Keratinocyte (primary cell): ENCODE results near the gene NPAS3. TPM values are rescaled to one million over a fixed set of nuclear protein-coding genes. Genes with fewer than 3 reads are reported as not detected.

Experiments used
- DNase-seq: peaks from one replicate; pipeline ENCODE4 v3.0.0-alpha.2; 2011; ENCODE audit warnings: low read depth, missing footprints, low spot score
- FAIRE-seq: peaks from 2 replicates; lab custom pipeline; 2011; peaks lifted over from hg19 to GRCh38; lab: Jason Lieb, UNC
- H2AFZ ChIP-seq: 2 replicates; pipeline ENCODE4 v1.6.0; 2012; ENCODE audit warnings: low read length, control low read depth, inconsistent platforms; ENCODE audit not compliant: control insufficient read depth
- H3K27ac ChIP-seq: 2 replicates; pipeline ENCODE4 v1.5.1; 2011; ENCODE audit warnings: low read length; ENCODE audit not compliant: control insufficient read depth, insufficient read depth
- H3K27me3 ChIP-seq: 3 replicates; pipeline ENCODE4 v1.6.0; 2011; ENCODE audit warnings: low read length; ENCODE audit not compliant: control insufficient read depth, insufficient read depth; ENCODE audit errors: extremely low read depth
- H3K36me3 ChIP-seq, 2 experiments: 2 replicates in 1 of 2; 3 replicates in 1 of 2; pipeline ENCODE4 v1.5.1; 2011; ENCODE audit warnings: low read length in 2 of 2, mild to moderate bottlenecking in 1 of 2; ENCODE audit not compliant: control insufficient read depth in 2 of 2, insufficient read depth in 2 of 2; ENCODE audit errors: extremely low read depth in 1 of 2
- H3K4me1 ChIP-seq: 3 replicates; pipeline ENCODE4 v1.5.1; 2011; ENCODE audit warnings: low read length; ENCODE audit not compliant: control insufficient read depth, insufficient read depth; ENCODE audit errors: extremely low read depth
- H3K4me2 ChIP-seq: 3 replicates; pipeline ENCODE4 v1.6.0; 2011; ENCODE audit warnings: low read depth, low read length; ENCODE audit not compliant: control insufficient read depth, insufficient read depth; ENCODE audit errors: extremely low read depth
- H3K4me3 ChIP-seq, 3 experiments: fragments of 200-600 bp in 1 of 3; sonication (generic) in 1 of 3; 2 replicates in 2 of 3; 3 replicates in 1 of 3; pipeline ENCODE4 v1.5.1; 2011 to 2016; ENCODE audit warnings: low read length in 3 of 3, mild to moderate bottlenecking in 3 of 3, control low read depth in 2 of 3, inconsistent platforms in 1 of 3, low read depth in 1 of 3, mixed read lengths in 1 of 3, mixed run types in 1 of 3, moderate library complexity in 1 of 3; ENCODE audit not compliant: control insufficient read depth in 2 of 3, insufficient read depth in 2 of 3; ENCODE audit errors: extremely low read depth in 1 of 3
- H3K79me2 ChIP-seq: 2 replicates; pipeline ENCODE4 v1.6.0; 2012; ENCODE audit warnings: low read length; ENCODE audit not compliant: control insufficient read depth, insufficient read depth
- H3K9ac ChIP-seq: 3 replicates; pipeline ENCODE4 v1.6.0; 2011; ENCODE audit warnings: low read length; ENCODE audit not compliant: control insufficient read depth, insufficient read depth; ENCODE audit errors: extremely low read depth
- H3K9me1 ChIP-seq: 3 replicates; pipeline ENCODE4 v1.6.0; 2011; ENCODE audit warnings: low read length; ENCODE audit not compliant: control insufficient read depth, insufficient read depth; ENCODE audit errors: extremely low read depth
- H3K9me3 ChIP-seq: 2 replicates; pipeline ENCODE4 v1.5.1; 2012; ENCODE audit warnings: low read depth, low read length; ENCODE audit not compliant: control insufficient read depth
- H4K20me1 ChIP-seq: 3 replicates; pipeline ENCODE4 v1.6.0; 2011; ENCODE audit warnings: low read length; ENCODE audit not compliant: control insufficient read depth, insufficient read depth; ENCODE audit errors: extremely low read depth
- EZH2 ChIP-seq: IDR thresholded peaks from one replicate; pipeline ENCODE4 v1.6.1; 2012; ENCODE audit warnings: inconsistent platforms, mild to moderate bottlenecking, low read length, moderate library complexity
- dilution Hi-C: fragments of 300-500 bp; cut with MboI; formaldehyde crosslinking; loops from one replicate; pipeline ENCODE4 v1.7.0; 2020; ENCODE audit warnings: low sequenced_read_pairs; ENCODE audit not compliant: extremely low pct_ligation_motif_present
- polyA plus RNA-seq, 5 experiments: library from polyadenylated mRNA; depleted of rRNA in 3 of 5; stranded (reverse) in 3 of 5; stranded (forward) in 1 of 5; unstranded in 1 of 5; fragments of >200 nt; gene quantifications; 1 replicate in 1 of 5; 2 replicates in 3 of 5; 3 replicates in 1 of 5; pipeline versions ENCODE4 v1.2.1 to v1.2.3, GENCODE V29; 2011 to 2012; ENCODE audit warnings: missing spikeins in 2 of 5, low read depth in 1 of 5, low replicate concordance in 1 of 5
- TF ChIP-seq, protein P1 (sequence below), 3 experiments: IDR thresholded peaks in 1 of 3; conservative IDR thresholded peaks in 1 of 3; optimal IDR thresholded peaks in 1 of 3; 2 replicates in 2 of 3; 3 replicates in 1 of 3; pipeline versions ENCODE3 to v1.5.1; 2011; ENCODE audit warnings: low read length in 3 of 3, mild to moderate bottlenecking in 3 of 3, moderate library complexity in 2 of 3, control low read depth in 1 of 3, inconsistent platforms in 1 of 3; ENCODE audit not compliant: insufficient read depth in 2 of 3; ENCODE audit errors: extremely low read depth in 1 of 3

NPAS3 gene
- polyA plus RNA-seq, 1 donor (not counting 4 experiments of a cell fraction or from before 2014, with no cell fraction given): 0.07 TPM

DNA sequence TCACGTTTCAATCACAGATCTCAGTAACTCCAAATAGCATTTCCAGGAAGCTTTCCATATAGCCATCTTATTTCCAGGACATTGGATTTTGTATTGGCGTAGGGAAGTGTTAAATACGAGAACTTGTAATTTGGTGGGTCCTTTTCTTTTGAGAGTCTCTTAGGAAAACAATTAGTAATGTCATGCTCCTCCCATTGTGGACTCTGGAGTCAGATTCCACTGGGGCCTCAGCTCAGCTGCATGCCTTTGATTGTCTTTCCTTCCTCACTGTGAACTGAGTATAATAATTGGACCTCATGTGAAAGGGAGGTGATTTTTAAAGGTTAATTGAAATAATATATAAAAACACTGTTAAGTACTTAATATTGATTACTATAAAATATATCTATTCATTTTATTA, 462.6 kb downstream of the NPAS3 start:
- Histone ChIP-seq H3K27ac (no peak overlapping the region), H3K9me3 (peaks cover 2% of the 10 kb centered on the region), H3K27me3 (no peaks in the 10 kb centered on the region), H3K4me2 (no peak overlapping the region), H3K36me3 (no peaks in the 10 kb centered on the region), H3K4me1 (no peaks in the 10 kb centered on the region), H3K9ac (no peak overlapping the region), H3K4me3 (no peak overlapping the region), H3K79me2 (no peaks in the 10 kb centered on the region), H2AFZ (no peak overlapping the region), H3K9me1 (no peaks in the 10 kb centered on the region), H4K20me1 (no peaks in the 10 kb centered on the region)
- dilution Hi-C loops: no loop called here
- DNase-seq: no peak
- no peak for FAIRE-seq
- TF ChIP-seq, protein P1, sequence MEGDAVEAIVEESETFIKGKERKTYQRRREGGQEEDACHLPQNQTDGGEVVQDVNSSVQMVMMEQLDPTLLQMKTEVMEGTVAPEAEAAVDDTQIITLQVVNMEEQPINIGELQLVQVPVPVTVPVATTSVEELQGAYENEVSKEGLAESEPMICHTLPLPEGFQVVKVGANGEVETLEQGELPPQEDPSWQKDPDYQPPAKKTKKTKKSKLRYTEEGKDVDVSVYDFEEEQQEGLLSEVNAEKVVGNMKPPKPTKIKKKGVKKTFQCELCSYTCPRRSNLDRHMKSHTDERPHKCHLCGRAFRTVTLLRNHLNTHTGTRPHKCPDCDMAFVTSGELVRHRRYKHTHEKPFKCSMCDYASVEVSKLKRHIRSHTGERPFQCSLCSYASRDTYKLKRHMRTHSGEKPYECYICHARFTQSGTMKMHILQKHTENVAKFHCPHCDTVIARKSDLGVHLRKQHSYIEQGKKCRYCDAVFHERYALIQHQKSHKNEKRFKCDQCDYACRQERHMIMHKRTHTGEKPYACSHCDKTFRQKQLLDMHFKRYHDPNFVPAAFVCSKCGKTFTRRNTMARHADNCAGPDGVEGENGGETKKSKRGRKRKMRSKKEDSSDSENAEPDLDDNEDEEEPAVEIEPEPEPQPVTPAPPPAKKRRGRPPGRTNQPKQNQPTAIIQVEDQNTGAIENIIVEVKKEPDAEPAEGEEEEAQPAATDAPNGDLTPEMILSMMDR (optimal IDR thresholded peaks at IDR 0.05 in 1 of 3, IDR thresholded peaks at IDR 0.05 in 1 of 3, conservative IDR thresholded peaks at IDR 0.05 in 1 of 3; ENCODE audit: extremely low read depth in 1 of 3, insufficient read depth in 2 of 3, low read length in 3 of 3): no peak
- TF ChIP-seq EZH2: no peak

DNA sequence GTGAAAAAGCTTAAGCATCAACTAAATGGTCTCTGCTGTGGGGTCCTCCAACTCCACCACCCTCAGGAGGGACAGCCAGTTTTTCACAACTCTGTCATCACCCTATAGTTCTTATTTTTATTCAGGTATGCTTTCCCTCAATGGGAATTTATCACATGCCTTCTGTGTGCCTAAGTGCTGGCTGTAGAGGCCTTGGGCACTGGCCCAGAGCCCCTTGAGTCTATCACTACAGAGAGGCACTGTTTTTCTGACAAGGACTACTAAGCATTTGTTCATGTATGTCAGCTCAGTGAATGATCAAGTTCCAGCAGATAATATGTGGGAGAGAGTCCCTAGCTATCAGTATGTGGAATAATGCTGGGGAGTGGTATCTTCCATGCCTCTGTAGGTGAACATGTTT, 463.9 kb downstream of the NPAS3 start:
- dilution Hi-C loops: no loop called here

More for the DNA sequence above, 463.9 kb downstream of the NPAS3 start:
- Histone ChIP-seq H3K4me1 (no peaks in the 10 kb centered on the region), H2AFZ (no peak overlapping the region), H3K27me3 (no peaks in the 10 kb centered on the region), H3K79me2 (no peaks in the 10 kb centered on the region), H3K9ac (no peak overlapping the region), H3K9me1 (no peaks in the 10 kb centered on the region), H3K27ac (no peak overlapping the region), H4K20me1 (no peaks in the 10 kb centered on the region), H3K9me3 (peaks cover 2% of the 10 kb centered on the region), H3K4me2 (no peak overlapping the region), H3K4me3 (no peak overlapping the region), H3K36me3 (no peaks in the 10 kb centered on the region)
- FAIRE-seq (no peak), DNase-seq (no peak)
- TF ChIP-seq, protein P1 (optimal IDR thresholded peaks at IDR 0.05 in 1 of 3, IDR thresholded peaks at IDR 0.05 in 1 of 3, conservative IDR thresholded peaks at IDR 0.05 in 1 of 3; ENCODE audit: extremely low read depth in 1 of 3, insufficient read depth in 2 of 3, low read length in 3 of 3): no peak
- no peak for TF ChIP-seq EZH2
